HuH-7 (cell line): ENCODE results near the gene ATP6V0C.

Experiments
- DNase-seq: peaks from one replicate; pipeline ENCODE4 v3.0.0; 2011; ENCODE audit warnings: low spot score

The ATP6V0C gene

GRCh38 chr16:2511128-2511800, 2.5 kb upstream of the ATP6V0C start:
- no peak for DNase-seq

GRCh38 chr16:2511996-2512734, 1.6 kb upstream of the ATP6V0C start:
- no peak for DNase-seq

GRCh38 chr16:2512735-2513404, 882 bp upstream of the ATP6V0C start:
- DNase-seq, result no peak

- DNase-seq, result no peak
Measured at GRCh38 chr16:2514333-2515179, 804 bp downstream of the ATP6V0C start.

- DNase-seq, result no peak
Measured at GRCh38 chr16:2515180-2515851, 1.6 kb downstream of the ATP6V0C start.

GRCh38 chr16:2516391-2517240, 2.9 kb downstream of the ATP6V0C start:
- no peak for DNase-seq

GRCh38 chr16:2517954-2518605, 4.3 kb downstream of the ATP6V0C start:
- DNase-seq, result no peak

GRCh38 chr16:2518823-2519710, 5.3 kb downstream of the ATP6V0C start:
- DNase-seq, result no peak

GRCh38 chr16:2519711-2520080, 5.9 kb downstream of the ATP6V0C start:
- DNase-seq, result no peak

GRCh38 chr16:2520097-2520783, 6.5 kb downstream of the ATP6V0C start, which contains the start of gene AMDHD2:
Gene AMDHD2 (plus strand): TSS chr16:2520371. CDS start chr16:2520459, 88 bp downstream.
- DNase-seq, result peak; percentile 93

- DNase-seq, result no peak
Measured at GRCh38 chr16:2520784-2521531, 7.2 kb downstream of the ATP6V0C start.

GRCh38 chr16:2523801-2524231, 10.1 kb downstream of the ATP6V0C start:
- no peak for DNase-seq

- peak; percentile 83 for DNase-seq
Measured at GRCh38 chr16:2524339-2524938, 10.7 kb downstream of the ATP6V0C start.

GRCh38 chr16:2526135-2526534, 12.4 kb downstream of the ATP6V0C start:
- no peak for DNase-seq

GRCh38 chr16:2527071-2527783, 13.5 kb downstream of the ATP6V0C start:
- no peak for DNase-seq

GRCh38 chr16:2527784-2528100, 14.0 kb downstream of the ATP6V0C start:
- DNase-seq, result no peak
